ENCODE results near the gene FBLN5. TPM values are rescaled to one million over a fixed set of nuclear protein-coding genes. Genes with fewer than 3 reads are reported as not detected.
"Not testable (repeated sequence)": the region's sequence is repeated elsewhere in the genome, so short reads cannot be mapped to it uniquely, and the experiment has no call there.

FBLN5 gene
- total and polyA plus RNA-seq, 5 donors from 2014 or later: 3.0 to 21.9 (median 20.9) TPM

- Mint-ChIP-seq H3K9me3 (peaks cover 0 to 1% (median 0%) of the 10 kb centered on the region in 7 donors), H3K27me3 (peaks cover 4% of the 10 kb centered on the region), H3K36me3 (no peaks in the 10 kb centered on the region), H3K27ac (no peak overlapping the region), H3K4me1 (peaks cover 2 to 5% (median 4%) of the 10 kb centered on the region in 4 donors), H3K4me3 (no peak overlapping the region)
- Histone ChIP-seq H3K4me3 (ENCODE audit: low read depth, low read length) (no peak overlapping the region), H3K4me1 (ENCODE audit: control insufficient read depth, insufficient read depth, low read length, poor library complexity, severe bottlenecking) (no peaks in the 10 kb centered on the region), H3K36me3 (ENCODE audit: control insufficient read depth, insufficient read depth, low read length) (no peaks in the 10 kb centered on the region), H3K9me3 (ENCODE audit: control insufficient read depth in 2 of 2, low read length in 2 of 2) (no peaks in the 10 kb centered on the region), H3K27me3 (ENCODE audit: control insufficient read depth, insufficient read depth, low read length) (no peaks in the 10 kb centered on the region), H3K27ac (ENCODE audit: insufficient read depth, low read length, poor library complexity, severe bottlenecking) (no peak overlapping the region)
- no peak for DNase-seq
- no peak for ATAC-seq (ENCODE audit: low read depth in 2 of 2)
Measured at GRCh38 chr14:91903070-91903469, 44.4 kb downstream of the FBLN5 start.

- no peaks in the 10 kb centered on the region for H3K36me3 ChIP-seq (ENCODE audit: control insufficient read depth, insufficient read depth, low read length)
- Mint-ChIP-seq H3K4me1 (peaks cover 0 to 5% (median 1%) of the 10 kb centered on the region in 4 donors), H3K27ac (no peak overlapping the region), H3K36me3 (no peaks in the 10 kb centered on the region), H3K9me3 (peaks cover 0 to 1% (median 0%) of the 10 kb centered on the region in 7 donors), H3K27me3 (peaks cover 4% of the 10 kb centered on the region), H3K4me3 (no peak overlapping the region)
- DNase-seq: no peak
- H3K27ac ChIP-seq (ENCODE audit: insufficient read depth, low read length, poor library complexity, severe bottlenecking): no peak overlapping the region
- no peak for ATAC-seq (ENCODE audit: low read depth in 2 of 2)
- H3K4me3 ChIP-seq (ENCODE audit: low read depth, low read length): no peak overlapping the region
- H3K4me1 ChIP-seq (ENCODE audit: control insufficient read depth, insufficient read depth, low read length, poor library complexity, severe bottlenecking): no peaks in the 10 kb centered on the region
- H3K9me3 ChIP-seq (ENCODE audit: control insufficient read depth in 2 of 2, low read length in 2 of 2): no peaks in the 10 kb centered on the region
- H3K27me3 ChIP-seq (ENCODE audit: control insufficient read depth, insufficient read depth, low read length): no peaks in the 10 kb centered on the region
Measured at GRCh38 chr14:91902336-91902735, 45.2 kb downstream of the FBLN5 start.

- Histone ChIP-seq H3K4me1 (ENCODE audit: control insufficient read depth, insufficient read depth, low read length, poor library complexity, severe bottlenecking) (no peaks in the 10 kb centered on the region), H3K9me3 (ENCODE audit: control insufficient read depth in 2 of 2, low read length in 2 of 2) (no peaks in the 10 kb centered on the region), H3K4me3 (ENCODE audit: low read depth, low read length) (no peak overlapping the region), H3K27ac (ENCODE audit: insufficient read depth, low read length, poor library complexity, severe bottlenecking) (no peak overlapping the region), H3K36me3 (ENCODE audit: control insufficient read depth, insufficient read depth, low read length) (no peaks in the 10 kb centered on the region), H3K27me3 (ENCODE audit: control insufficient read depth, insufficient read depth, low read length) (no peaks in the 10 kb centered on the region)
- Mint-ChIP-seq H3K4me3 (no peak overlapping the region), H3K27me3 (peaks cover 4% of the 10 kb centered on the region), H3K36me3 (no peaks in the 10 kb centered on the region), H3K9me3 (peaks cover 0 to 1% (median 0%) of the 10 kb centered on the region in 7 donors), H3K27ac (no peak overlapping the region), H3K4me1 (peaks cover 0 to 5% (median 3%) of the 10 kb centered on the region in 4 donors)
- DNase-seq: no peak
- ATAC-seq (ENCODE audit: low read depth in 2 of 2): no peak
Measured at GRCh38 chr14:91901449-91902226, 45.9 kb downstream of the FBLN5 start.

DNA sequence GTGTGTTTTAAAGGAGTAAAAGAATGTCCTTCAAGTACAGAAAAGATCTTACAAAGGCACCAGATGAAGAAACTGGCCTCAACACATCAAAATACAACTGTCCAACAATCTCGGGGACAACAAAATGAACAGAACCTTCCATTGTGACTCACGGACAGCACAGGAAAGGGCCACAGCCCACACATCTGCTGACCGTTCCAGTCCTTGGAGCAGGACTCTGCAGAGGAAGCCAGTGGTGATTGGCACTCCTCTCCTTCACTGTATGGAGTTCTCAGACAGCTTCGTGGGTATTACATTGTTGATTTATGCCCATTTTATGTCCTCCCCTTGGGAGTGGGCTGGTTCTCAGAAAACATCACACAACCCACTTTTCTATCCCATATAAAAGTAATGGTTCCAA is 47.7 kb downstream of the FBLN5 start:
- no peaks in the 10 kb centered on the region for H3K36me3 ChIP-seq (ENCODE audit: control insufficient read depth, insufficient read depth, low read length)
- no peak overlapping the region for H3K27ac ChIP-seq (ENCODE audit: insufficient read depth, low read length, poor library complexity, severe bottlenecking)
- no peak overlapping the region for H3K4me3 Mint-ChIP-seq
- no peak overlapping the region for H3K27ac Mint-ChIP-seq
- no peak overlapping the region for H3K4me3 ChIP-seq (ENCODE audit: low read depth, low read length)
- H3K4me1 Mint-ChIP-seq: peaks cover 2 to 7% (median 5%) of the 10 kb centered on the region in 4 donors
- H3K9me3 Mint-ChIP-seq: peaks cover 0 to 2% (median 0%) of the 10 kb centered on the region in 7 donors
- no peaks in the 10 kb centered on the region for H3K36me3 Mint-ChIP-seq
- H3K27me3 Mint-ChIP-seq: peaks cover 4% of the 10 kb centered on the region
- H3K27me3 ChIP-seq (ENCODE audit: control insufficient read depth, insufficient read depth, low read length): no peaks in the 10 kb centered on the region
- H3K4me1 ChIP-seq (ENCODE audit: control insufficient read depth, insufficient read depth, low read length, poor library complexity, severe bottlenecking): no peaks in the 10 kb centered on the region
- H3K9me3 ChIP-seq (ENCODE audit: control insufficient read depth in 2 of 2, low read length in 2 of 2): no peaks in the 10 kb centered on the region
- ATAC-seq (ENCODE audit: low read depth in 2 of 2) (no peak), DNase-seq (no peak)

DNA sequence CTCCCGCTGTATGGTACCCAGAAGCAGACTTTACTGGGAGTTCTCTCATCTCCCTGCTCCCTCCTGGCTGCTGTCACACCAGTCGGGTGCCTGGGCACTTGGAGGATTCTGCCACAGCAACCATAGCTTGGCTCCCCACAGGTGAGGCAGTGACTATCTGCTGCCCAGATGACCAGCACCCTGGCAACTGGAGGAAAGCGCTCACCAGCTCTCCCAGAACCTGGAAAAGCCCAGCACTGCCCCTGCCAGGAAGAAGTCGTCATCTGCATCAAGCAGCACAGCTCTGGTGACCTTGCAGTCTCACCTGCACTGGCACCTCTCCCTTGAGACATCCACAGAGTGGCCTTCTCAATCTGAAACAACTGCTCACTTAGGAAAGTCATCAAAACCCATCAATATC is 48.3 kb downstream of the FBLN5 start:
- Mint-ChIP-seq H3K4me1 (peaks cover 2 to 7% (median 5%) of the 10 kb centered on the region in 4 donors), H3K9me3 (peaks cover 0 to 2% (median 0%) of the 10 kb centered on the region in 7 donors), H3K27ac (no peak overlapping the region), H3K36me3 (no peaks in the 10 kb centered on the region), H3K4me3 (no peak overlapping the region), H3K27me3 (peaks cover under 1% of the 10 kb centered on the region)
- Histone ChIP-seq H3K9me3 (ENCODE audit: control insufficient read depth in 2 of 2, low read length in 2 of 2) (no peaks in the 10 kb centered on the region), H3K27ac (ENCODE audit: insufficient read depth, low read length, poor library complexity, severe bottlenecking) (no peak overlapping the region), H3K36me3 (ENCODE audit: control insufficient read depth, insufficient read depth, low read length) (no peaks in the 10 kb centered on the region), H3K27me3 (ENCODE audit: control insufficient read depth, insufficient read depth, low read length) (no peaks in the 10 kb centered on the region), H3K4me3 (ENCODE audit: low read depth, low read length) (no peak overlapping the region), H3K4me1 (ENCODE audit: control insufficient read depth, insufficient read depth, low read length, poor library complexity, severe bottlenecking) (no peaks in the 10 kb centered on the region)
- ATAC-seq (ENCODE audit: low read depth in 2 of 2) (no peak), DNase-seq (no peak)

GRCh38 chr14:91898372-91898771 is 49.1 kb downstream of the FBLN5 start:
- Mint-ChIP-seq H3K27ac (no peak overlapping the region), H3K27me3 (no peaks in the 10 kb centered on the region), H3K4me3 (no peak overlapping the region), H3K36me3 (no peaks in the 10 kb centered on the region), H3K4me1 (peaks cover 2 to 15% (median 8%) of the 10 kb centered on the region in 4 donors), H3K9me3 (peaks cover 0 to 2% (median 0%) of the 10 kb centered on the region in 7 donors)
- H3K36me3 ChIP-seq (ENCODE audit: control insufficient read depth, insufficient read depth, low read length): no peaks in the 10 kb centered on the region
- H3K9me3 ChIP-seq (ENCODE audit: control insufficient read depth in 2 of 2, low read length in 2 of 2): no peaks in the 10 kb centered on the region
- H3K27me3 ChIP-seq (ENCODE audit: control insufficient read depth, insufficient read depth, low read length): no peaks in the 10 kb centered on the region
- no peak for ATAC-seq (ENCODE audit: low read depth in 2 of 2)
- DNase-seq: no peak
- H3K4me3 ChIP-seq (ENCODE audit: low read depth, low read length): no peak overlapping the region
- H3K27ac ChIP-seq (ENCODE audit: insufficient read depth, low read length, poor library complexity, severe bottlenecking): no peak overlapping the region
- no peaks in the 10 kb centered on the region for H3K4me1 ChIP-seq (ENCODE audit: control insufficient read depth, insufficient read depth, low read length, poor library complexity, severe bottlenecking)

DNA sequence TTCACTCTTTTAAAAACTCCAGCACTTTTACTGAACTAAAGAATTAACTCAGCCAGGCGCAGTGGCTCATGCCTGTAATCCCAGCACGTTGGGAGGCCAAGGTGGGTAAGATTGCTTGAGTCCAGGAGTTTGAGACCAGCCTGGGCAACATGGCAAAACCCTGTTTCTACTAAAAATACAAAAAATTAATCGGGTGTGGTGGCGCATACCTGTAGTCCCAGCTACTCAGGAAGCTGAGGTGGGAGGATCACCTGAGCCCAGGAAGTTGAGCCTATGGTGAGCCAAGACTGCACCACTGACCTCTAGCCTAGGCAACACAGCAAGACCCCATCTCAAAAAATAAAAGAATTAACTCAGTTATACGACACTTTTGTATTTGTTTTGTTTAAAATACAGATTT is 49.8 kb downstream of the FBLN5 start:
- H3K4me1 ChIP-seq (ENCODE audit: control insufficient read depth, insufficient read depth, low read length, poor library complexity, severe bottlenecking); H3K27me3 Mint-ChIP-seq; H3K36me3 Mint-ChIP-seq; H3K9me3 ChIP-seq (ENCODE audit: control insufficient read depth in 2 of 2, low read length in 2 of 2); H3K4me3 ChIP-seq (ENCODE audit: low read depth, low read length); H3K4me3 Mint-ChIP-seq; H3K27me3 ChIP-seq (ENCODE audit: control insufficient read depth, insufficient read depth, low read length); ATAC-seq (ENCODE audit: low read depth in 2 of 2); DNase-seq; H3K36me3 ChIP-seq (ENCODE audit: control insufficient read depth, insufficient read depth, low read length); H3K9me3 Mint-ChIP-seq; H3K27ac ChIP-seq (ENCODE audit: insufficient read depth, low read length, poor library complexity, severe bottlenecking): not testable (repeated sequence)
- Mint-ChIP-seq H3K4me1 (peaks cover 1 to 22% (median 9%) of the 10 kb centered on the region in 4 donors), H3K27ac (peak overlapping the region in 1 of 3 donors; percentile 45)

Measured in CD4-positive, CD25-positive, alpha-beta regulatory T cell (primary cell).